ENCODE measurements around the gene ZNF285. TPM values are rescaled to one million over a fixed set of nuclear protein-coding genes. Genes with fewer than 3 reads are reported as not detected.

Gene ZNF285
- total and polyA plus RNA-seq, 2 experiments from 2014 or later = 3.3 to 3.9 TPM

DNA sequence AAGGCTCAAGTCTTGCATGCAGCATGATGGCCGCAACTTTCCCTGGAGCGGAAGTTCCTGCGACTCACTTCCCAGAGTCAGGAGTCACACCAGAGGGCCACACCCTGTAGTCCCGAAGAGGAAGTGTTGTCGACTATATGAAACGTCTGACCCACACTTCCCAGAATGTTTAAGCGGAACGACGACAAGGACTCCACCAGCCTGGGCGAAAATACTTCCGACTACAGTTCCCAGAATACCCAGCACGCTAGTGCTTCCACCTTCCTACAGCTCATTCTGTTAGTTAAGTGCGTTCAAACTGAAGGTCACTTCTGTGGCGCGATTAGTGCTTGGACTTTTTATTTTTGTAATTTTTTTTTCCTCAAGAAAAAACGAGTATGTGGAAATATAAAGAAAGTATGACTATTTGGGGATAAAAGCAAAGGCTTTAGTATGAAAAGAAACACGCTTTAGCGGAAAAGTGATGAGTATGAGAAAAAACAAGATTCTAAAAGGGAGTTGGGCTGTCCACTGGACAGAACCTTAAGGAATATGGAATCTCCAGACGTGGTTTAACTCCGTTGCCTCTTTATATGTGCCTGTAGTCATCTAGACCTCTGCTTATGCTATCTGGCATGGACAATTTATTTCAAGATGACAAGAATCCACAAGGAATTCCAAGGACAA, 29.5 kb downstream of the ZNF285 start:
- H3K79me2 ChIP-seq = no peaks in the 10 kb centered on the region
- H3K36me3 ChIP-seq (replicated peaks; ENCODE audit: insufficient read depth, low read depth) = no peaks in the 10 kb centered on the region
- H2AFZ ChIP-seq = no peak overlapping the region
- TF ChIP-seq EZH2phosphoT487 (IDR thresholded peaks at IDR 0.05; ENCODE audit: low read depth, severe bottlenecking, unreplicated experiment) (no peak), CTCF (IDR thresholded peaks at IDR 0.05; ENCODE audit: poor library complexity) (no peak), EZH2 (IDR thresholded peaks at IDR 0.05; ENCODE audit: borderline replicate concordance) (no peak)
- H3K4me2 ChIP-seq = no peak overlapping the region
- no peak overlapping the region for H3K27ac ChIP-seq
- no peak for DNase-seq (ENCODE audit: low spot score)
- H3K4me3 ChIP-seq = no peak overlapping the region
- no peaks in the 10 kb centered on the region for H3K27me3 ChIP-seq
- no peaks in the 10 kb centered on the region for H3K4me1 ChIP-seq (ENCODE audit: insufficient read depth)
- peaks cover 4% of the 10 kb centered on the region for H3K9me3 ChIP-seq (ENCODE audit: low read depth)
- WGBS (ENCODE audit: low lambda C conversion rate, missing lambda C conversion rate) = 87% methylated on average over 20 of the region's 20 CpGs
- no peaks in the 10 kb centered on the region for H3K9me2 ChIP-seq (replicated peaks; ENCODE audit: insufficient read depth)
- H4K20me1 ChIP-seq (ENCODE audit: insufficient read depth, poor library complexity, severe bottlenecking) = no peaks in the 10 kb centered on the region

- Histone ChIP-seq H3K9me2 (replicated peaks; ENCODE audit: insufficient read depth) (no peaks in the 10 kb centered on the region), H3K27ac (no peak overlapping the region), H3K79me2 (no peaks in the 10 kb centered on the region), H3K4me2 (no peak overlapping the region), H4K20me1 (ENCODE audit: insufficient read depth, poor library complexity, severe bottlenecking) (no peaks in the 10 kb centered on the region), H3K36me3 (replicated peaks; ENCODE audit: insufficient read depth, low read depth) (no peaks in the 10 kb centered on the region), H3K4me1 (ENCODE audit: insufficient read depth) (no peaks in the 10 kb centered on the region), H3K27me3 (no peaks in the 10 kb centered on the region), H3K9me3 (ENCODE audit: low read depth) (no peaks in the 10 kb centered on the region), H2AFZ (no peak overlapping the region), H3K4me3 (no peak overlapping the region)
- TF ChIP-seq EZH2 (IDR thresholded peaks at IDR 0.05; ENCODE audit: borderline replicate concordance) (no peak), EZH2phosphoT487 (IDR thresholded peaks at IDR 0.05; ENCODE audit: low read depth, severe bottlenecking, unreplicated experiment) (no peak), CTCF (IDR thresholded peaks at IDR 0.05; ENCODE audit: poor library complexity) (no peak)
- WGBS (ENCODE audit: low lambda C conversion rate, missing lambda C conversion rate) = 94% methylated on average over 17 of the region's 17 CpGs
- DNase-seq (ENCODE audit: low spot score) = no peak
Measured at GRCh38 chr19:44367024-44367423, 34.4 kb downstream of the ZNF285 start.

- TF ChIP-seq EZH2 (IDR thresholded peaks at IDR 0.05; ENCODE audit: borderline replicate concordance) (no peak), CTCF (IDR thresholded peaks at IDR 0.05; ENCODE audit: poor library complexity) (no peak), EZH2phosphoT487 (IDR thresholded peaks at IDR 0.05; ENCODE audit: low read depth, severe bottlenecking, unreplicated experiment) (no peak)
- Histone ChIP-seq H3K4me1 (ENCODE audit: insufficient read depth) (no peaks in the 10 kb centered on the region), H3K9me3 (ENCODE audit: low read depth) (no peaks in the 10 kb centered on the region), H4K20me1 (ENCODE audit: insufficient read depth, poor library complexity, severe bottlenecking) (no peaks in the 10 kb centered on the region), H3K36me3 (replicated peaks; ENCODE audit: insufficient read depth, low read depth) (no peaks in the 10 kb centered on the region), H3K27me3 (no peaks in the 10 kb centered on the region), H3K4me3 (peak within 1 kb of the TSS; percentile 54), H3K79me2 (peaks cover 43% of the 10 kb centered on the region), H3K9me2 (replicated peaks; ENCODE audit: insufficient read depth) (no peaks in the 10 kb centered on the region), H3K4me2 (peak within 1 kb of the TSS; percentile 79), H2AFZ (peak within 1 kb of the TSS; percentile 90), H3K27ac (peak within 1 kb of the TSS; percentile 42)
- 3% methylated on average over 38 of the region's 38 CpGs for WGBS (ENCODE audit: low lambda C conversion rate, missing lambda C conversion rate)
- peak; percentile 93 for DNase-seq (ENCODE audit: low spot score)
Measured at GRCh38 chr19:44356383-44357111, 44.9 kb downstream of the ZNF285 start, which contains the start of gene ZNF112. TSS of gene ZNF112 (minus strand) at chr19:44356680. CDS start at chr19:44340539, 16,141 bp downstream.

All from hepatocyte (in vitro differentiated cells).